GM12878 (cell line): ENCODE data around the gene TMEM256. TPM values are rescaled to one million over a fixed set of nuclear protein-coding genes. Genes with fewer than 3 reads are reported as not detected.

Experiments used
- ATAC-seq: fragments of 200-7000 bp; cut with Tn5 transposase; 3 replicates; pipeline ENCODE4 v1.9.1; 2020; ENCODE audit warnings: mild to moderate bottlenecking, moderate library complexity
- BruUV-seq: library from RNA; stranded (reverse); fragments of 400-500 nt; replicated peaks from 2 replicates; lab custom pipeline; 2021; lab: Mats Ljungman, UMichigan
- CTCF ChIA-PET: fragments of 300-600 bp; sonication (Branson Sonifier 250); formaldehyde crosslinking; extraction: SDS; loops from one replicate; lab custom pipeline; 2021; ENCODE audit warnings: inconsistent platforms; lab: Yijun Ruan, JAX
- POLR2A ChIA-PET: fragments of 350-600 bp; formaldehyde crosslinking; extraction: SDS; loops from one replicate; lab custom pipeline; 2021; ENCODE audit warnings: inconsistent platforms; lab: Charles Lee
- RAD21 ChIA-PET: fragments of 300-600 bp; sonication (Branson Sonifier 250); formaldehyde crosslinking; loops from one replicate; lab custom pipeline; 2023; ENCODE audit warnings: antibody characterized with exemption; ENCODE audit not compliant: unreplicated experiment; lab: Charles Lee
- SMC1A ChIA-PET: fragments of 300-600 bp; sonication (Branson Sonifier 250); formaldehyde crosslinking; loops from one replicate; lab custom pipeline; 2023; ENCODE audit not compliant: unreplicated experiment, uncharacterized antibody; lab: Charles Lee
- DNase-seq: peaks from one replicate; pipeline ENCODE4 v3.0.0-alpha.2; 2011; ENCODE audit warnings: low read depth, low spot score
- FAIRE-seq: peaks from 3 replicates; lab custom pipeline; 2011; peaks lifted over from hg19 to GRCh38; lab: Jason Lieb, UNC
- H2AFZ ChIP-seq: 2 replicates; pipeline ENCODE4 v1.6.0; 2011; ENCODE audit warnings: low read depth, low read length, control low read depth; ENCODE audit not compliant: control insufficient read depth
- H3K27ac ChIP-seq: 2 replicates; pipeline ENCODE4 v1.5.1; 2011; ENCODE audit warnings: control low read depth; ENCODE audit not compliant: control insufficient read depth, insufficient read depth
- H3K27me3 ChIP-seq, 2 experiments: replicated peaks in 1 of 2; 2 replicates each; pipeline versions ENCODE4 v1.6.0 to v1.6.1; 2011; ENCODE audit warnings: low read length in 1 of 2; ENCODE audit not compliant: control insufficient read depth in 2 of 2, insufficient read depth in 2 of 2
- H3K36me3 ChIP-seq, 2 experiments: 2 replicates each; pipeline ENCODE4 v1.5.1; 2011; ENCODE audit warnings: low read length in 1 of 2; ENCODE audit not compliant: control insufficient read depth in 2 of 2, insufficient read depth in 2 of 2
- H3K4me1 ChIP-seq: 2 replicates; pipeline ENCODE4 v1.6.1; 2011; ENCODE audit warnings: mild to moderate bottlenecking, low read length, moderate library complexity, mixed read lengths; ENCODE audit not compliant: control insufficient read depth, insufficient read depth
- H3K4me2 ChIP-seq: 2 replicates; pipeline ENCODE4 v1.6.0; 2011; ENCODE audit warnings: control low read depth; ENCODE audit not compliant: control insufficient read depth, insufficient read depth
- H3K4me3 ChIP-seq: fragments of 200-600 bp; sonication (generic); 2 replicates; pipeline ENCODE4 v1.5.1; 2016
- H3K79me2 ChIP-seq: 2 replicates; pipeline ENCODE4 v1.6.0; 2011; ENCODE audit warnings: low read length; ENCODE audit not compliant: control insufficient read depth, insufficient read depth
- H3K9ac ChIP-seq: 2 replicates; pipeline ENCODE4 v1.8.0; 2011; ENCODE audit warnings: low read length, control low read depth, mixed read lengths; ENCODE audit not compliant: control insufficient read depth, insufficient read depth
- H3K9me3 ChIP-seq: replicated peaks from 3 replicates; pipeline ENCODE4 v1.5.1; 2011; ENCODE audit warnings: mild to moderate bottlenecking, low read length; ENCODE audit not compliant: control insufficient read depth, insufficient read depth
- H4K20me1 ChIP-seq: 2 replicates; pipeline ENCODE4 v1.6.0; 2011; ENCODE audit not compliant: control insufficient read depth, insufficient read depth
- BCL11A ChIP-seq: IDR thresholded peaks from 2 replicates; pipeline ENCODE4 v1.6.1; 2011; ENCODE audit warnings: low read depth, low read length
- CHD1 ChIP-seq: IDR thresholded peaks from 2 replicates; pipeline ENCODE4 v1.6.1; 2012; ENCODE audit warnings: low read depth, low read length, improper control_type of control experiment
- HDAC2 ChIP-seq: fragments of 200-600 bp; sonication (generic); IDR thresholded peaks from 2 replicates; pipeline ENCODE4 v1.6.1; 2017
- HDAC6 ChIP-seq: fragments of 200-600 bp; sonication (generic); IDR thresholded peaks from one replicate; pipeline ENCODE4 v1.8.0; 2017; ENCODE audit warnings: antibody characterized with exemption; ENCODE audit not compliant: unreplicated experiment
- JUND ChIP-seq: IDR thresholded peaks from 2 replicates; pipeline ENCODE4 v1.6.1; 2012; ENCODE audit warnings: low read depth, mild to moderate bottlenecking, low read length, improper control_type of control experiment, moderate library complexity
- LARP7 ChIP-seq: fragments of 450-650 bp; IDR thresholded peaks from 2 replicates; pipeline ENCODE4 v1.6.1; 2017; ENCODE audit warnings: mild to moderate bottlenecking
- MYB ChIP-seq: fragments of 150-350 bp; IDR thresholded peaks from 2 replicates; pipeline ENCODE4 v1.6.1; 2014; ENCODE audit warnings: mild to moderate bottlenecking, low read depth, low read length, borderline replicate concordance
- NR2F1 ChIP-seq: fragments of 450-650 bp; conservative IDR thresholded peaks from 2 replicates; pipeline ENCODE4 v1.6.1; 2017; ENCODE audit warnings: mild to moderate bottlenecking
- POLR2AphosphoS2 ChIP-seq: IDR thresholded peaks from 2 replicates; pipeline ENCODE4 v1.6.1; 2011; ENCODE audit warnings: low read depth, mild to moderate bottlenecking, low read length, improper control_type of control experiment, moderate library complexity
- SRF ChIP-seq, 2 experiments: IDR thresholded peaks; 2 replicates each; pipeline ENCODE4 v1.6.1; 2011; ENCODE audit warnings: low read depth in 2 of 2, low read length in 2 of 2, mild to moderate bottlenecking in 1 of 2, moderate library complexity in 1 of 2
- SUZ12 ChIP-seq: fragments of 200-600 bp; sonication (generic); IDR thresholded peaks from one replicate; pipeline ENCODE4 v1.6.1; 2018; ENCODE audit warnings: antibody characterized with exemption, mild to moderate bottlenecking; ENCODE audit not compliant: unreplicated experiment
- TCF3 ChIP-seq: IDR thresholded peaks from 2 replicates; pipeline ENCODE4 v1.6.1; 2012; ENCODE audit warnings: low read depth, mild to moderate bottlenecking, low read length, borderline replicate concordance; ENCODE audit not compliant: insufficient read depth
- WRNIP1 ChIP-seq: IDR thresholded peaks from 2 replicates; pipeline ENCODE4 v1.6.1; 2011; ENCODE audit warnings: low read depth, low read length, improper control_type of control experiment, borderline replicate concordance
- YY1 ChIP-seq: IDR thresholded peaks from 2 replicates; pipeline ENCODE4 v1.6.1; 2011; ENCODE audit warnings: low read depth, mild to moderate bottlenecking, low read length
- WGBS: methylation state at CpG from one replicate; pipeline ENCODE4 v1.1.6; 2016; ENCODE audit warnings: low lambda C conversion rate; ENCODE audit not compliant: insufficient replicate concordance, insufficient coverage; ENCODE audit errors: missing lambda C conversion rate; 5-methylcytosine and 5-hydroxymethylcytosine counted together
- in situ Hi-C: fragments of 300-500 bp; cut with MboI; formaldehyde crosslinking; loops from 9 replicates; pipeline ENCODE4 v1.14.3; 2018; ENCODE audit warnings: mixed read lengths
- intact Hi-C: fragments of 100-400 bp; cut with micrococcal nuclease; formaldehyde crosslinking; loops from one replicate; pipeline ENCODE4 v1.14.2; 2022; ENCODE audit not compliant: unreplicated experiment
- polyA plus RNA-seq, 11 experiments: library from polyadenylated mRNA; depleted of rRNA in 4 of 11; unstranded in 6 of 11; stranded (reverse) in 5 of 11; fragments of >200 nt; fragmentation: Nextera tagmentation in 4 of 11; fragmentation: Illumina TruSeq in 1 of 11; extraction: Ambion mirVana in 4 of 11; extraction: Trizol in 1 of 11; gene quantifications; 1 replicate in 1 of 11; 2 replicates in 10 of 11; pipeline versions ENCODE4 v1.2.1 to v1.2.3, GENCODE V29; 2011 to 2016; ENCODE audit warnings: inconsistent platforms in 2 of 11, missing spikeins in 2 of 11, low read depth in 1 of 11
- total RNA-seq, 4 experiments: library from RNA; depleted of rRNA in 3 of 4; stranded (reverse); fragments of >200 nt in 3 of 4; fragmentation: Illumina TruSeq in 1 of 4; extraction: Trizol in 1 of 4; gene quantifications; 2 replicates each; pipeline versions ENCODE4 v1.2.1 to v1.2.3, GENCODE V29; 2013 to 2021
- TF ChIP-seq, protein P1 (sequence below): fragments of 450-650 bp; IDR thresholded peaks from 2 replicates; pipeline ENCODE4 v1.6.1; 2017; ENCODE audit warnings: borderline replicate concordance
- TF ChIP-seq, protein P2 (sequence below): fragments of 450-650 bp; IDR thresholded peaks from 2 replicates; pipeline ENCODE4 v1.6.1; 2017; ENCODE audit warnings: mild to moderate bottlenecking
- TF ChIP-seq, protein P3 (sequence below): IDR thresholded peaks from 2 replicates; pipeline ENCODE4 v1.6.1; 2011; ENCODE audit warnings: low read depth, low read length, improper control_type of control experiment, borderline replicate concordance
- TF ChIP-seq, protein P4 (sequence below): fragments of 450-650 bp; IDR thresholded peaks from 2 replicates; pipeline ENCODE4 v1.6.1; 2018; ENCODE audit warnings: mild to moderate bottlenecking, low read depth, moderate library complexity; ENCODE audit not compliant: partially characterized antibody

TMEM256 gene
- total and polyA plus RNA-seq, 10 of the 15 experiments (the other 5 are each of a cell fraction or from before 2014, with no cell fraction given): 57.3 to 342 (median 95.7) TPM

DNA sequence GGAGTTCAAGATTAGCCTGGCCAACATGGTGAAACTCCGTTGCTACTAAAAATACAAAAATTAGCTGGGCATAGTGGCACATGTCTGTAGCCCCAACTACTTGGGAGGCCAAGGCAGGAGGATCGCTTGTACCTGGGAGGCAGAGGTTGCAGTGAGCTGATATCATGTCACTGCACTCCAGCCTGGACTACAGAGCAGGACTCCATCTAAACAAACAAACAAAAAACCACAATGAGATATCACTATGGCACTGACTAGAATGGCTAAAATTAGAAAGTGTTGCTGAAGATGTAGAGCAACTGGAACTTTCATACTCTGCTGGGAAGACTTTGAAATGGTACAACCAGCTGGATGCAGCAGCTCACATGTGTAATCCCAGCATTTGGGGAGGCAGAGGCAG, 29.5 kb downstream of the TMEM256 start:
- RAD21 ChIA-PET: no interaction called here
- CTCF ChIA-PET: interaction anchor here (1.7 to 3.3 kb wide), 2 partner anchors 13 to 140 kb away, joined by 3 to 15 read pairs; no protein-coding TSS in a partner anchor
- no peak for ATAC-seq
- no peak overlapping the region for H3K4me2 ChIP-seq
- no peak for TF ChIP-seq MYB
- no peak for TF ChIP-seq SRF (IDR thresholded peaks at IDR 0.05; ENCODE audit: low read depth in 2 of 2, low read length in 2 of 2)
- TF ChIP-seq TCF3: no peak
- TF ChIP-seq CHD1: no peak
- TF ChIP-seq, protein P1, sequence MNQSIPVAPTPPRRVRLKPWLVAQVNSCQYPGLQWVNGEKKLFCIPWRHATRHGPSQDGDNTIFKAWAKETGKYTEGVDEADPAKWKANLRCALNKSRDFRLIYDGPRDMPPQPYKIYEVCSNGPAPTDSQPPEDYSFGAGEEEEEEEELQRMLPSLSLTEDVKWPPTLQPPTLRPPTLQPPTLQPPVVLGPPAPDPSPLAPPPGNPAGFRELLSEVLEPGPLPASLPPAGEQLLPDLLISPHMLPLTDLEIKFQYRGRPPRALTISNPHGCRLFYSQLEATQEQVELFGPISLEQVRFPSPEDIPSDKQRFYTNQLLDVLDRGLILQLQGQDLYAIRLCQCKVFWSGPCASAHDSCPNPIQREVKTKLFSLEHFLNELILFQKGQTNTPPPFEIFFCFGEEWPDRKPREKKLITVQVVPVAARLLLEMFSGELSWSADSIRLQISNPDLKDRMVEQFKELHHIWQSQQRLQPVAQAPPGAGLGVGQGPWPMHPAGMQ: no peak
- TF ChIP-seq SUZ12: no peak
- no peak for TF ChIP-seq YY1
- TF ChIP-seq BCL11A: no peak
- no peak for TF ChIP-seq HDAC2
- no peak for TF ChIP-seq JUND
- TF ChIP-seq, protein P2, sequence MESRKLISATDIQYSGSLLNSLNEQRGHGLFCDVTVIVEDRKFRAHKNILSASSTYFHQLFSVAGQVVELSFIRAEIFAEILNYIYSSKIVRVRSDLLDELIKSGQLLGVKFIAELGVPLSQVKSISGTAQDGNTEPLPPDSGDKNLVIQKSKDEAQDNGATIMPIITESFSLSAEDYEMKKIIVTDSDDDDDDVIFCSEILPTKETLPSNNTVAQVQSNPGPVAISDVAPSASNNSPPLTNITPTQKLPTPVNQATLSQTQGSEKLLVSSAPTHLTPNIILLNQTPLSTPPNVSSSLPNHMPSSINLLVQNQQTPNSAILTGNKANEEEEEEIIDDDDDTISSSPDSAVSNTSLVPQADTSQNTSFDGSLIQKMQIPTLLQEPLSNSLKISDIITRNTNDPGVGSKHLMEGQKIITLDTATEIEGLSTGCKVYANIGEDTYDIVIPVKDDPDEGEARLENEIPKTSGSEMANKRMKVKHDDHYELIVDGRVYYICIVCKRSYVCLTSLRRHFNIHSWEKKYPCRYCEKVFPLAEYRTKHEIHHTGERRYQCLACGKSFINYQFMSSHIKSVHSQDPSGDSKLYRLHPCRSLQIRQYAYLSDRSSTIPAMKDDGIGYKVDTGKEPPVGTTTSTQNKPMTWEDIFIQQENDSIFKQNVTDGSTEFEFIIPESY: no peak
- TF ChIP-seq HDAC6: no peak
- TF ChIP-seq, protein P3, sequence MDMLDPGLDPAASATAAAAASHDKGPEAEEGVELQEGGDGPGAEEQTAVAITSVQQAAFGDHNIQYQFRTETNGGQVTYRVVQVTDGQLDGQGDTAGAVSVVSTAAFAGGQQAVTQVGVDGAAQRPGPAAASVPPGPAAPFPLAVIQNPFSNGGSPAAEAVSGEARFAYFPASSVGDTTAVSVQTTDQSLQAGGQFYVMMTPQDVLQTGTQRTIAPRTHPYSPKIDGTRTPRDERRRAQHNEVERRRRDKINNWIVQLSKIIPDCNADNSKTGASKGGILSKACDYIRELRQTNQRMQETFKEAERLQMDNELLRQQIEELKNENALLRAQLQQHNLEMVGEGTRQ: no peak
- TF ChIP-seq, protein P4, sequence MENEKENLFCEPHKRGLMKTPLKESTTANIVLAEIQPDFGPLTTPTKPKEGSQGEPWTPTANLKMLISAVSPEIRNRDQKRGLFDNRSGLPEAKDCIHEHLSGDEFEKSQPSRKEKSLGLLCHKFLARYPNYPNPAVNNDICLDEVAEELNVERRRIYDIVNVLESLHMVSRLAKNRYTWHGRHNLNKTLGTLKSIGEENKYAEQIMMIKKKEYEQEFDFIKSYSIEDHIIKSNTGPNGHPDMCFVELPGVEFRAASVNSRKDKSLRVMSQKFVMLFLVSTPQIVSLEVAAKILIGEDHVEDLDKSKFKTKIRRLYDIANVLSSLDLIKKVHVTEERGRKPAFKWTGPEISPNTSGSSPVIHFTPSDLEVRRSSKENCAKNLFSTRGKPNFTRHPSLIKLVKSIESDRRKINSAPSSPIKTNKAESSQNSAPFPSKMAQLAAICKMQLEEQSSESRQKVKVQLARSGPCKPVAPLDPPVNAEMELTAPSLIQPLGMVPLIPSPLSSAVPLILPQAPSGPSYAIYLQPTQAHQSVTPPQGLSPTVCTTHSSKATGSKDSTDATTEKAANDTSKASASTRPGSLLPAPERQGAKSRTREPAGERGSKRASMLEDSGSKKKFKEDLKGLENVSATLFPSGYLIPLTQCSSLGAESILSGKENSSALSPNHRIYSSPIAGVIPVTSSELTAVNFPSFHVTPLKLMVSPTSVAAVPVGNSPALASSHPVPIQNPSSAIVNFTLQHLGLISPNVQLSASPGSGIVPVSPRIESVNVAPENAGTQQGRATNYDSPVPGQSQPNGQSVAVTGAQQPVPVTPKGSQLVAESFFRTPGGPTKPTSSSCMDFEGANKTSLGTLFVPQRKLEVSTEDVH: no peak
- TF ChIP-seq LARP7: no peak
- no peak for TF ChIP-seq NR2F1
- no peak for TF ChIP-seq WRNIP1
- TF ChIP-seq POLR2AphosphoS2: no peak
- TF ChIP-seq, all 136 proteins: peak for 0
- H3K9ac ChIP-seq: no peak overlapping the region
- intact Hi-C loops: no loop called here
- FAIRE-seq (no peak), DNase-seq (no peak)
- POLR2A ChIA-PET: no interaction called here
- no peak overlapping the region for H3K27ac ChIP-seq
- no peaks in the 10 kb centered on the region for H3K4me1 ChIP-seq
- no peaks in the 10 kb centered on the region for H4K20me1 ChIP-seq
- SMC1A ChIA-PET: no interaction called here
- in situ Hi-C loops: no loop called here
- no peak overlapping the region for H2AFZ ChIP-seq
- H3K27me3 ChIP-seq: no peaks in the 10 kb centered on the region
- BruUV-seq: no TSS peak
- H3K36me3 ChIP-seq: no peaks in the 10 kb centered on the region
- 50% methylated on average over 2 of the region's 2 CpGs for WGBS
- peaks cover 2% of the 10 kb centered on the region; the same call in 2 of the 3 replicates for H3K9me3 ChIP-seq
- H3K4me3 ChIP-seq: no peak overlapping the region
- H3K79me2 ChIP-seq: no peaks in the 10 kb centered on the region
